DOHH2 (cell line): ENCODE measurements around the gene CFAP157.

Source experiments
- CTCF ChIP-seq: fragments of 200-600 bp; sonication (generic); IDR thresholded peaks from one replicate; pipeline ENCODE4 v1.5.1; 2014; ENCODE audit warnings: antibody characterized with exemption, mild to moderate bottlenecking, low read depth, low read length; ENCODE audit not compliant: poor library complexity, severe bottlenecking
- EZH2phosphoT487 ChIP-seq: fragments of 200-600 bp; sonication (generic); IDR thresholded peaks from 2 replicates; pipeline ENCODE4 v1.6.1; 2017; ENCODE audit warnings: borderline replicate concordance, mild to moderate bottlenecking, antibody characterized with exemption, low read length, moderate library complexity, mixed read lengths

GRCh38 chr9:127698386-127698785, 8.4 kb upstream of the CFAP157 start:
- TF ChIP-seq CTCF: no peak
- TF ChIP-seq EZH2phosphoT487: no peak
